Uterus (tissue), 4 donors: Measurements from ENCODE around the gene EML1. TPM values are rescaled to one million over a fixed set of nuclear protein-coding genes. Genes with fewer than 3 reads are reported as not detected.
A peak's percentile ranks its signal among the peaks of the same experiment; 100 is the strongest.
"Not testable (repeated sequence)": the region's sequence is repeated elsewhere in the genome, so short reads cannot be mapped to it uniquely, and the experiment has no call there.

Source experiments
- DNase-seq, 2 donors: peaks; one replicate each; pipeline ENCODE4 v3.0.0-alpha.2; 2019 to 2020
- H3K27ac ChIP-seq, 2 donors: fragments of 200-600 bp; sonication (generic); 1 replicate in 1 of 2; 2 replicates in 1 of 2; pipeline ENCODE4 v1.5.1; 2016 to 2018
- H3K27me3 ChIP-seq, 2 donors: fragments of 200-600 bp; sonication (generic); one replicate each; pipeline ENCODE4 v1.5.1; 2018 to 2019; ENCODE audit warnings: control low read depth in 1 of 2
- H3K36me3 ChIP-seq, 2 donors: fragments of 200-600 bp; sonication (generic); one replicate each; pipeline ENCODE4 v1.5.1; 2019; ENCODE audit warnings: control low read depth in 1 of 2
- H3K4me1 ChIP-seq, 2 donors: fragments of 200-600 bp; sonication (generic); one replicate each; pipeline ENCODE4 v1.5.1; 2018 to 2019; ENCODE audit warnings: control low read depth in 1 of 2
- H3K4me3 ChIP-seq, 2 donors: fragments of 200-600 bp; sonication (generic); 1 replicate in 1 of 2; 2 replicates in 1 of 2; pipeline ENCODE4 v1.5.1; 2018 to 2019; ENCODE audit warnings: mild to moderate bottlenecking in 1 of 2
- H3K9me3 ChIP-seq, 2 donors: fragments of 200-600 bp; sonication (generic); one replicate each; pipeline ENCODE4 v1.5.1; 2019; ENCODE audit warnings: control low read depth in 1 of 2
- POLR2A ChIP-seq, 2 donors: fragments of 450-650 bp; IDR thresholded peaks; one replicate each; pipeline ENCODE4 v1.6.1; 2016; ENCODE audit warnings: antibody characterized with exemption in 2 of 2, mild to moderate bottlenecking in 1 of 2, moderate library complexity in 1 of 2
- intact Hi-C: fragments of 100-400 bp; cut with DNase I; formaldehyde crosslinking; loops from one replicate; pipeline ENCODE4 v1.15.1; 2023; ENCODE audit warnings: low total_unique reads
- total RNA-seq, 4 donors: library from RNA; depleted of rRNA in 3 of 4; stranded (reverse); fragments of >200 nt in 3 of 4; gene quantifications; one replicate each; pipeline versions ENCODE4 v1.1.0 to v1.2.4, GENCODE V29; 2014 to 2023
- TF ChIP-seq, protein P1 (sequence below), 4 experiments: fragments of 200-600 bp in 2 of 4; fragments of 450-650 bp in 2 of 4; sonication (generic) in 2 of 4; IDR thresholded peaks; one replicate each; pipeline ENCODE4 v1.5.1; 2016 to 2019; ENCODE audit warnings: antibody characterized with exemption in 4 of 4, mild to moderate bottlenecking in 2 of 4, moderate library complexity in 1 of 4
- donor health status: DM: yes; HTN: yes; CAD: no.

EML1 gene
- total RNA-seq, 4 donors from 2014 or later, result 51.4 to 184 (median 84.4) TPM

DNA sequence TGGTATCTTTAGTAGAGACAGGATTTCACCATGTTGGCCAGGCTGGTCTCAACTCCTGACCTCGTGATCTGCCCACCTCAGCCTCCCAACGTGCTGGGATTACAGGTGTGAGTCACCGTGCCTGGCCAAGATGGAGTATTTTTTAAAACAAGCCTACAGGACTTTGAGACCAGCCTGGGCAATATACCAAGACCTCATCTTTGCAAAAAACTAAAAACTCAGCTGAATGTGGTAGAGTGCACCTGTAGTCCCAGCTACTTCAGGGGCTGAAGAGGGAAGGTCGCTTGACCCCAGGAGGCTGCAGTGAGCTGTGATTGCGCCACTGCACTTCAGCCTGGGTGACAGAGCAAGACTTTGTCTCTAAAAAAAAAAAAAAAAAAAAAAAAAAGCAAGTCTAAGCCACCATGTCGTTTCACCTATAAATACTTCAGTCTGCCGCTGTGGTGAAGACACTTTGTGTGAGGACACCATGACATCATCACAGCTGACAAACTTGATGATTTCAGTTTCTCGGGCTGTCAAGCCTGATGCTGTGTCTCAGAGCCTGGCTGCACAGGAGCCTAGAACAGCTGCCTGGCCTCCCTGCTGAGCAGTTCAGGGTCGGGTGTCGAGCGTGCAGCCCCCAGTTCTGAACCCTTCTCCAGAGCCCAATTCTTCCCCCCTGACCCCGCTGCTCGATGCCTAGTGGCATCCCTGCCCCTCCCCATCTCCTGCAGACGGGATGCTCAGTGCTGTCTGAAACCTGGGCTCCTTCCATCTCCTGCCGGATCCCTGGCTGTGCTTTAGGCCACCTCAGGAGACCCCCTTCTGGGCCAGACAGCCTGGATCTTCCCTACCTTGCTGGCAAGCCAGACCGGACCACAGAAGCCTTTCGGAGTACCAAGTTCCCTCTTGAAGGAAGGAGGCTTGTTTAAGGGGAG lies 152.8 kb downstream of the EML1 start:
- H3K4me3 ChIP-seq, result no peak overlapping the region
- H3K27me3 ChIP-seq, result no peaks in the 10 kb centered on the region
- H3K36me3 ChIP-seq, result no peaks in the 10 kb centered on the region
- intact Hi-C loops, result no loop called here
- TF ChIP-seq, protein P1, sequence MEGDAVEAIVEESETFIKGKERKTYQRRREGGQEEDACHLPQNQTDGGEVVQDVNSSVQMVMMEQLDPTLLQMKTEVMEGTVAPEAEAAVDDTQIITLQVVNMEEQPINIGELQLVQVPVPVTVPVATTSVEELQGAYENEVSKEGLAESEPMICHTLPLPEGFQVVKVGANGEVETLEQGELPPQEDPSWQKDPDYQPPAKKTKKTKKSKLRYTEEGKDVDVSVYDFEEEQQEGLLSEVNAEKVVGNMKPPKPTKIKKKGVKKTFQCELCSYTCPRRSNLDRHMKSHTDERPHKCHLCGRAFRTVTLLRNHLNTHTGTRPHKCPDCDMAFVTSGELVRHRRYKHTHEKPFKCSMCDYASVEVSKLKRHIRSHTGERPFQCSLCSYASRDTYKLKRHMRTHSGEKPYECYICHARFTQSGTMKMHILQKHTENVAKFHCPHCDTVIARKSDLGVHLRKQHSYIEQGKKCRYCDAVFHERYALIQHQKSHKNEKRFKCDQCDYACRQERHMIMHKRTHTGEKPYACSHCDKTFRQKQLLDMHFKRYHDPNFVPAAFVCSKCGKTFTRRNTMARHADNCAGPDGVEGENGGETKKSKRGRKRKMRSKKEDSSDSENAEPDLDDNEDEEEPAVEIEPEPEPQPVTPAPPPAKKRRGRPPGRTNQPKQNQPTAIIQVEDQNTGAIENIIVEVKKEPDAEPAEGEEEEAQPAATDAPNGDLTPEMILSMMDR (IDR thresholded peaks at IDR 0.05), result no peak
- TF ChIP-seq POLR2A (IDR thresholded peaks at IDR 0.05), result no peak
- DNase-seq, result no peak
- H3K4me1 ChIP-seq, result no peaks in the 10 kb centered on the region
- no peak overlapping the region for H3K27ac ChIP-seq
- no peaks in the 10 kb centered on the region for H3K9me3 ChIP-seq

DNA sequence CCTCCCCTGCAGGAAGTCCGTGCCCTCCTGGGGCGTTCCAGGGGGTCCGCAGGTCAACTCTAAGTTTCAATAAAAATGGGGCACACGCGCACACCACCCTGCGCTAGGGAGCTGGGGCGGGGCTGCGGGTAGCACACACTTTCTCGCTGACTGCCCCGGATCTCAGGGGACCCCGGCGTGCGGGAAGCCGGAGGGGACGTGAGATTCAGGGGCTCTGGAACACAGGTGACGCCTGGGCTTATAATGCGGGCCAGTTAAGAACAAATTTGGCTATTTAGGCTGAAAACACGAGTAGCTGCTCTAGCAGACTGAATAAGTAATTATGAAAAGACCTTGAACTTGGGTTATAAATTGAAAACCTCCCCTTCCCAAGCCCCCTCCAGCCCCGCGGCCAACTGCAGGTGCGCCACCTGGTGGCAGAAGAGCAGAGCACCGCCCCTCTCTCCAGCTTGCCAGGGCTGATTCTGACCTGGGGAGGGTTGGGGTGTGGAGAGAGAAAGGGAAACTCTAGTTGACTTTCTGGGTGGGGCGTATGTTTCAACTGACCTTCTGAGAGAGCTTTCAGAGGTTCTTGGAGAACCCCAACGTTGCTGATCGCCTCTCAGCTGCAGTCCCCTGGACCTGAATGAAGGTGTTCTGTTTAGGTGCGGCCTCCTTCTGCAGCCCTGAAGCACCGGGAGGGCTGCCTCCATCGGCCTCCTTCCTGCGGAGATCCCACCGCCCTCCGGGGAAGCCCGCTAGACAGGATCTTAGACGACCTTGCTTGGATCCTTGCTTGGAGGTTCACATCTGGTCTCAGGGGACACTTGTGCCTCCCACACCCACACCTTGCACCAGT lies 153.7 kb downstream of the EML1 start:
- intact Hi-C loops, result no loop called here
- no peaks in the 10 kb centered on the region for H3K9me3 ChIP-seq
- no peak overlapping the region for H3K27ac ChIP-seq
- H3K36me3 ChIP-seq, result no peaks in the 10 kb centered on the region
- no peak for TF ChIP-seq POLR2A (IDR thresholded peaks at IDR 0.05)
- TF ChIP-seq, protein P1 (IDR thresholded peaks at IDR 0.05), result peak; percentile 49 to 89 (median 62)
- H3K27me3 ChIP-seq, result no peaks in the 10 kb centered on the region
- H3K4me3 ChIP-seq, result no peak overlapping the region
- H3K4me1 ChIP-seq, result no peaks in the 10 kb centered on the region
- no peak for DNase-seq

DNA sequence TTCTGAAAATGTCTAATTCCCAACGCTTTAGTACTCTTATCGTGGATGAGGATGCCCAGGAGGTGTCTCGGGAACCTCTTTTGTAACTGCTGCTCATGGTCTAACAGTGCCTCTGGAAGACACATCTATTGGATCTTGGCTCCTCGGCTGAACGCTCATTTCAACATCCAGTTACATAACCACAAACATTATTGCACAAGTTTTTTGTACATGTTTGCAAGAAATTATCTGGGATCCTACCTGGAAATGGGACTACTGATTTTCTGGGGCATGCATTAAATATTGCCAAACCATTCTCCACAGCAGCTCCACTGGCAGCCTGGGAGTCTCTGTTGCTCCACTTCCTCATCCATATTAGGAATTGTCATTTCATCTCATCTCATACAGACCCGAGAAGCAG lies 154.5 kb downstream of the EML1 start:
- H3K27me3 ChIP-seq, result no peaks in the 10 kb centered on the region
- H3K4me1 ChIP-seq, result no peaks in the 10 kb centered on the region
- DNase-seq, result peak in 1 of 2 donors; percentile 12
- no peaks in the 10 kb centered on the region for H3K9me3 ChIP-seq
- no peaks in the 10 kb centered on the region for H3K36me3 ChIP-seq
- H3K27ac ChIP-seq, result no peak overlapping the region
- TF ChIP-seq, protein P1 (IDR thresholded peaks at IDR 0.05), result no peak
- no peak for TF ChIP-seq POLR2A (IDR thresholded peaks at IDR 0.05)
- H3K4me3 ChIP-seq, result no peak overlapping the region
- intact Hi-C loops, result no loop called here

DNA sequence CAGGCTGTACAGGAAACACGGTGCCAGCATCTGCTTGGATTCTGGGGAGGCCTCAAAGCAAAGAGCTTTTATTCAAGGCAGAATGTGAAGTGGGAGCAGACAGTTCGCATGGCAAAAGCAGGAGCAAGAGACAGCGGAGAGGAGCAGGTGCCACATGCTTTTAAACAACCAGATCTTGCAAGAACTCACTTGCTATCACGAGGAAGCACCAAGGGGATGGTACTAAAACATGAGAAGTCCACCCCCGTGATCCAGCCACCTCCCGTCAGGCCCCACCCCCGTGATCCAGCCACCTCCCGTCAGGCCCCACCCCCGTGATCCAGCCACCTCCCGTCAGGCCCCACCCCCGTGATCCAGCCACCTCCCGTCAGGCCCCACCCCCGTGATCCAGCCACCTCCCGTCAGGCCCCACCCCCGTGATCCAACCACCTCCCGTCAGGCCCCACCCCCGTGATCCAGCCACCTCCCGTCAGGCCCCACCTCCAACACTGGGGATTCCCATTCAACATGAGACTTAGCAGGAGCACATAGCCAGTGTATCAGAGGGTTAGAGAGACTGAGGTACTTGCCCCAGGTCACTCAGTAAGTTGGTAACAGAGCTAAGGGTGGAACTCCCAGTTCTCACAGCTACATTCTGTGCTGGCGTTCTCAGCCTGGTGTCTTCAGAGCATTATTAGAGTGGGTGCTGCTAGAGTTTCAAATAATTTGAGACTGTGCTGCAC lies 156.0 kb downstream of the EML1 start:
- H3K27ac ChIP-seq, H3K4me3 ChIP-seq, DNase-seq, H3K36me3 ChIP-seq, H3K9me3 ChIP-seq, H3K27me3 ChIP-seq, intact Hi-C loops, H3K4me1 ChIP-seq: not testable (repeated sequence)

DNA sequence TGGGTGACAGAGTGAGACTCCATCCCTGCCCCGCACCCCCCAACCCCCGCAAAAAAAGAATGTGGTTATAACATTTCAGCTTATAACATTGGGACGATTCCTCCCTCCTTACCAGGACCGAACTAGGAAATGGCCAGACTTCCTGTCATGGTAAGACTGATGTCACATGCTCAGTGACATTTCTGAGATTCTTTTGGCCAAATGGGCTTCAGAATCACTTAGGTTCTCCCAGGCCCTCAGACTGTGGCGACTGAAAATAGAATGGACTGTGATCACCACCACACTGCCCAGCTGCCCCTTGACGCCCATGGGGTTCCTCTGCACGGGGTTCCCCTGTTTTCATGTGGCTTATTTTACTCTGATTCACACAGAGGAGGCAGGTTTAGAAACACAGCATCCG lies 157.0 kb downstream of the EML1 start:
- H3K4me1 ChIP-seq, result no peaks in the 10 kb centered on the region
- no peaks in the 10 kb centered on the region for H3K36me3 ChIP-seq
- intact Hi-C loops, result no loop called here
- TF ChIP-seq, protein P1 (IDR thresholded peaks at IDR 0.05), result no peak
- no peak for TF ChIP-seq POLR2A (IDR thresholded peaks at IDR 0.05)
- no peak for DNase-seq
- H3K27ac ChIP-seq, result no peak overlapping the region
- no peaks in the 10 kb centered on the region for H3K27me3 ChIP-seq
- no peaks in the 10 kb centered on the region for H3K9me3 ChIP-seq
- no peak overlapping the region for H3K4me3 ChIP-seq
